H1 (cell line): Measurements from ENCODE around the gene GCH1.

Source experiments
- CTCF ChIP-seq, 3 experiments: IDR thresholded peaks; 1 replicate in 2 of 3; 2 replicates in 1 of 3; pipeline versions ENCODE4 v1.5.1 to v1.6.1; 2011; ENCODE audit warnings: low read length in 3 of 3, mild to moderate bottlenecking in 3 of 3, inconsistent platforms in 2 of 3, low read depth in 1 of 3, moderate library complexity in 1 of 3; ENCODE audit not compliant: insufficient read depth in 1 of 3; ENCODE audit errors: control extremely low read depth in 1 of 3
- JUND ChIP-seq: IDR thresholded peaks from 2 replicates; pipeline ENCODE4 v1.6.1; 2011; ENCODE audit warnings: mild to moderate bottlenecking, improper control_type of control experiment, low read length
- POLR2A ChIP-seq, 2 experiments: IDR thresholded peaks; 1 replicate in 1 of 2; 2 replicates in 1 of 2; pipeline ENCODE4 v1.6.1; 2011; ENCODE audit warnings: low read depth in 2 of 2, low read length in 2 of 2, mild to moderate bottlenecking in 2 of 2; ENCODE audit errors: control extremely low read depth in 1 of 2
- TAF1 ChIP-seq: IDR thresholded peaks from 2 replicates; pipeline ENCODE4 v1.6.1; 2011; ENCODE audit warnings: mild to moderate bottlenecking, low read depth, low read length
- YY1 ChIP-seq: IDR thresholded peaks from 2 replicates; pipeline ENCODE4 v1.6.1; 2011; ENCODE audit warnings: low read depth, mild to moderate bottlenecking, low read length

GRCh38 chr14:54931101-54931500, 28.5 kb upstream of the GCH1 start:
- TF ChIP-seq CTCF (IDR thresholded peaks at IDR 0.05; ENCODE audit: control extremely low read depth in 1 of 3, insufficient read depth in 1 of 3, low read depth in 1 of 3, low read length in 3 of 3) = no peak
- no peak for TF ChIP-seq POLR2A (IDR thresholded peaks at IDR 0.05; ENCODE audit: control extremely low read depth in 1 of 2, low read depth in 2 of 2, low read length in 2 of 2)
- TF ChIP-seq YY1 = no peak
- TF ChIP-seq JUND = no peak
- TF ChIP-seq TAF1 = no peak
